WERI-Rb-1 (cell line): Measurements from ENCODE around the gene EFHD2.

Experiments
- DNase-seq: peaks from one replicate; pipeline ENCODE4 v3.0.0-alpha.2; 2020
- H3K27ac ChIP-seq: fragments of 250-450 bp; sonication (Bioruptor Pico); 2 replicates; pipeline ENCODE4 v1.5.1; 2020; ENCODE audit warnings: mild to moderate bottlenecking, moderate library complexity
- H3K27me3 ChIP-seq: fragments of 250-450 bp; sonication (Bioruptor Pico); 2 replicates; pipeline ENCODE4 v1.5.1; 2021; ENCODE audit warnings: mild to moderate bottlenecking, low read depth, moderate library complexity; ENCODE audit not compliant: insufficient read depth, severe bottlenecking
- H3K36me3 ChIP-seq: fragments of 250-450 bp; sonication (Bioruptor Pico); 2 replicates; pipeline ENCODE4 v1.5.1; 2020; ENCODE audit warnings: mild to moderate bottlenecking, moderate library complexity
- H3K4me3 ChIP-seq: 2 replicates; pipeline ENCODE4 v1.5.1; 2011; ENCODE audit warnings: low read depth, mild to moderate bottlenecking, control low read depth, low read length
- H3K9me3 ChIP-seq: fragments of 250-450 bp; sonication (Bioruptor Pico); 2 replicates; pipeline ENCODE4 v1.5.1; 2021; ENCODE audit warnings: mild to moderate bottlenecking, moderate library complexity; ENCODE audit not compliant: severe bottlenecking
- TF ChIP-seq, protein P1 (sequence below): IDR thresholded peaks from 2 replicates; pipeline ENCODE4 v1.5.1; 2011; ENCODE audit warnings: low read depth, mild to moderate bottlenecking, control low read depth, inconsistent platforms, low read length

Gene EFHD2, protein sequence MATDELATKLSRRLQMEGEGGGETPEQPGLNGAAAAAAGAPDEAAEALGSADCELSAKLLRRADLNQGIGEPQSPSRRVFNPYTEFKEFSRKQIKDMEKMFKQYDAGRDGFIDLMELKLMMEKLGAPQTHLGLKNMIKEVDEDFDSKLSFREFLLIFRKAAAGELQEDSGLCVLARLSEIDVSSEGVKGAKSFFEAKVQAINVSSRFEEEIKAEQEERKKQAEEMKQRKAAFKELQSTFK

DNA sequence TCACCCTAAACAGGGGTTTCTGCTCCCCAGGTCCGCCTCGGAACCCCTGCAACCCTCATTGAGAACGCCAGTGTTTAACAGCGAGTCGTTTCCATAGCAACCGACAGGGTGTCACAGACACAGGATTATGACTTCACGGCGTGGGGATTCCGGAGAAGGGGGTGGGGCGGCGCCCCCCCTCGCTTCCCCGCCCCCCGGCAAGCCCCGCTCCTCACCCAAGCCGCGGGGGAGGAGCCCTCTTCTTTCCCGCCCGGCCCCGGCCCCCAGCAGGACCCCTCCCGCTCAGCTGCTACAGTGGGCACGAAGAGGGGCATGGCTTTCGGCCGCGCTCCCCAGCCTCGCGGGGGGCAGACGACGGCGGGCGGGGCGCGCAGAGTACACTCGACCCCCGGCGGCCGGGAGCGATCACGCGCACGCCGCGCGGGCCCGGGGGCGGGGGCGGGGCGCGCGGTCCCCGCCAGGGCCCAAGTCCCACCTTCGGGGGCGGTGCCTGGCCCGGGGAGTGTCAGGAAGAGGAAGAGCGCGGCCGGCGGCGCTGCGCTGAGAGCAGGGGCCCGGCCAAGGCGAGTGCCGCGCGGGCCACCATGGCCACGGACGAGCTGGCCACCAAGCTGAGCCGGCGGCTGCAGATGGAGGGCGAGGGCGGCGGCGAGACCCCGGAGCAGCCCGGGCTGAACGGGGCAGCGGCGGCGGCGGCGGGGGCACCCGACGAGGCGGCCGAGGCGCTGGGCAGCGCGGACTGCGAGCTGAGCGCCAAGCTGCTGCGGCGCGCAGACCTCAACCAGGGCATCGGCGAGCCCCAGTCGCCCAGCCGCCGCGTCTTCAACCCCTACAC lies at the start of gene EFHD2:
TSS of gene EFHD2 (plus strand) at position 501 of the 835 bp plus-strand sequence. CDS start at position 585, 84 bp downstream.
- no peaks in the 10 kb centered on the region for H3K9me3 ChIP-seq
- peak; percentile 91 for DNase-seq

DNA sequence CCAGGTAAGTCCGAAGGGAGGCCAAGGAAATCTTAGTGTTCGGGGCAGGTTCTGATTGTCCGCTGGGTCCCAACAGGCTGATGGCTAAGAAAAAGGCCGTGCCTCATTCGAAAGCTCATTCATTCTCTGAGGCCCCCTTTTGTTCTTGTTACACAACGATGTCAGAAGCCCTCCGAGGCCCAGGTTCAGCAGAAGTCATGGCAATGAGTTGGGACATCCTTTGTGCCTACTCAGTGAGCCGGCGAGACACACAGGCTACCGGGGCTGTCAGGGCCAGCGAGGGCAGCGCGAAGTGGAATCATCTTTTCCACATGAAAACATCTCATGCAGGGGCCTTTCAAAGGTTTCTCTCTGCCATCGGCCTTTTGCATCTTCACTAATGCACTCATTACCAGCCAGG lies 49.0 kb upstream of the EFHD2 start:
- DNase-seq: no peak

More for the DNA sequence above, at the start of gene EFHD2:
- TF ChIP-seq, protein P1, sequence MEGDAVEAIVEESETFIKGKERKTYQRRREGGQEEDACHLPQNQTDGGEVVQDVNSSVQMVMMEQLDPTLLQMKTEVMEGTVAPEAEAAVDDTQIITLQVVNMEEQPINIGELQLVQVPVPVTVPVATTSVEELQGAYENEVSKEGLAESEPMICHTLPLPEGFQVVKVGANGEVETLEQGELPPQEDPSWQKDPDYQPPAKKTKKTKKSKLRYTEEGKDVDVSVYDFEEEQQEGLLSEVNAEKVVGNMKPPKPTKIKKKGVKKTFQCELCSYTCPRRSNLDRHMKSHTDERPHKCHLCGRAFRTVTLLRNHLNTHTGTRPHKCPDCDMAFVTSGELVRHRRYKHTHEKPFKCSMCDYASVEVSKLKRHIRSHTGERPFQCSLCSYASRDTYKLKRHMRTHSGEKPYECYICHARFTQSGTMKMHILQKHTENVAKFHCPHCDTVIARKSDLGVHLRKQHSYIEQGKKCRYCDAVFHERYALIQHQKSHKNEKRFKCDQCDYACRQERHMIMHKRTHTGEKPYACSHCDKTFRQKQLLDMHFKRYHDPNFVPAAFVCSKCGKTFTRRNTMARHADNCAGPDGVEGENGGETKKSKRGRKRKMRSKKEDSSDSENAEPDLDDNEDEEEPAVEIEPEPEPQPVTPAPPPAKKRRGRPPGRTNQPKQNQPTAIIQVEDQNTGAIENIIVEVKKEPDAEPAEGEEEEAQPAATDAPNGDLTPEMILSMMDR: no peak
- Histone ChIP-seq H3K4me3 (peak within 1 kb of the TSS; percentile 88), H3K27me3 (no peaks in the 10 kb centered on the region), H3K27ac (peak within 1 kb of the TSS; percentile 87), H3K36me3 (peaks cover 25% of the 10 kb centered on the region)

DNA sequence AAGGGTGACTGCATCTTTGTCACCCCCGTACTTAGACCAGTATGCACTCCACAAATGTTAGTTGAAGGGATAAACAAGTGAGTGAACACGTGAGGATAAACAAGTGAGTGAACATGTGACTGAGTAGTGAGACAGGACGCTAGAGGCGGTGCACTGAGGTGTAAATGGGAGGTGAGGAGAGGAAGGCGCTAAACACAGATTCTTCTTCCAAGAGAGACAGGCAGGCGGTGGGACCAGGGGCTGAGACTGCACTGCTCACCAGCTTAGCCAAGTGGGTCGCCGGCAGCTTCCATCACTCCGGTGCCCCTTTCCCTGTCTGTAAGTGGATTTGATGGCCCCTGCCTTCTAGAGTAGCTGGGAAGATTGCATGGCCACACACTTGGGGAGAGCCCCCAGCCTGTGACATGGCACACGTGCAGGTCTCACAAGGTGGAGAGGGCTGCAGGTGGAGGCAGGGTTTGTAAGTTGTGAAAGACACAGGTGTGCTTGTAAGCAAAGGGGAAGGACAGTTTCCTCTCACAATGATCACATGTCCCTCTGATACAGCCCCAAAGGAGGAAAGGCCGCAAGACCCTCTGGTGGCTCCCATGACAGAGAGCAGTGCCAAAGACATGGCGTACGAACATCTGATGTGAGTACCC lies 47.5 kb upstream of the EFHD2 start:
- no peaks in the 10 kb centered on the region for H3K9me3 ChIP-seq
- TF ChIP-seq, protein P1: no peak
- no peak overlapping the region for H3K4me3 ChIP-seq
- no peak for DNase-seq
- H3K36me3 ChIP-seq: no peaks in the 10 kb centered on the region
- H3K27me3 ChIP-seq: no peaks in the 10 kb centered on the region
- H3K27ac ChIP-seq: no peak overlapping the region

More for the DNA sequence above, 49.0 kb upstream of the EFHD2 start:
- TF ChIP-seq, protein P1: no peak
- Histone ChIP-seq H3K4me3 (no peak overlapping the region), H3K36me3 (no peaks in the 10 kb centered on the region), H3K9me3 (no peaks in the 10 kb centered on the region), H3K27me3 (no peaks in the 10 kb centered on the region), H3K27ac (no peak overlapping the region)

DNA sequence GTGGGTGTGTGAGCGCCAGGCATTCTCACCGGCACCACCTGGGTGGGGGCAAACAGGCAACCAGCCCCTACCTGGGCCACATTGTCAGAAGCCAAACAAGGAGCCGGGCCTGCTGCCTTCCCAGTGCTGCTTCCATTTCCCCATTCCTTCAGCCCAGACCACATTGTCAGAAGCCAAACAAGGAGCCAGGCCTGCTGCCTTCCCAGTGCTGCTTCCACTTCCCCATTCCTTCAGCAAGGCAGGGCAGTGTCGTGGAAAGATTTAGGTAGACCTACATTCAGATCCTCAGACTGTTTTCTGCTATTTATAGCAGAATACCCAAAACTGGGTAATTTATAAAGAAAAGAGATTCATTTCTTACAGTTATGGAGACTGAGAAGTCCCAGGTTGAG lies 47.0 kb upstream of the EFHD2 start:
- H3K36me3 ChIP-seq: no peaks in the 10 kb centered on the region
- no peak for DNase-seq
- no peaks in the 10 kb centered on the region for H3K27me3 ChIP-seq
- no peak overlapping the region for H3K27ac ChIP-seq
- no peaks in the 10 kb centered on the region for H3K9me3 ChIP-seq
- TF ChIP-seq, protein P1: no peak
- H3K4me3 ChIP-seq: no peak overlapping the region

DNA sequence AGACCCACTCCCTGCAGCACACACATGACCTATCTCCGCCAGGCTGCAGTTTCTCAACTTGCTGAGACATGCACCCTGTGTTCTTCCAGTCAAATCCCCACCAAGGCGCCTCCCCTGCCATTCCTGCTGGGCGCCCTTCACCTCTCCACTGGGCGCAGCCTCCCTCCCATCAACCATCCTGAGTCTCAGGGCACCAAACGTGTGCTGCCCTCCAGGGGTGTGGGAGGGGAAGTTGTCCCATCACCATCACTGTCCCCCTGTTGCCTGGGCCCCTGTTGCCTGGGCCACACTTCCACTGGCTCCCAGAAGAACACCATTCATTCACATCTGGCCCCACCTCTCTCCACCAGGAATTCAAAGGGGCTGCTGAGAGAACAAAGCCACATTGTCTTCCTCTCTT lies 44.9 kb upstream of the EFHD2 start:
- TF ChIP-seq, protein P1: peak; percentile 39; the same call in 1 of the 2 replicates
- no peak overlapping the region for H3K27ac ChIP-seq
- no peak for DNase-seq

More for the DNA sequence above, 44.9 kb upstream of the EFHD2 start:
- Histone ChIP-seq H3K4me3 (no peak overlapping the region), H3K9me3 (no peaks in the 10 kb centered on the region), H3K27me3 (no peaks in the 10 kb centered on the region), H3K36me3 (no peaks in the 10 kb centered on the region)
